ENCODE results near the gene CCER1. TPM values are rescaled to one million over a fixed set of nuclear protein-coding genes. Genes with fewer than 3 reads are reported as not detected.

Gene CCER1
- total and polyA plus RNA-seq, 2 experiments from 2014 or later: not detected

DNA sequence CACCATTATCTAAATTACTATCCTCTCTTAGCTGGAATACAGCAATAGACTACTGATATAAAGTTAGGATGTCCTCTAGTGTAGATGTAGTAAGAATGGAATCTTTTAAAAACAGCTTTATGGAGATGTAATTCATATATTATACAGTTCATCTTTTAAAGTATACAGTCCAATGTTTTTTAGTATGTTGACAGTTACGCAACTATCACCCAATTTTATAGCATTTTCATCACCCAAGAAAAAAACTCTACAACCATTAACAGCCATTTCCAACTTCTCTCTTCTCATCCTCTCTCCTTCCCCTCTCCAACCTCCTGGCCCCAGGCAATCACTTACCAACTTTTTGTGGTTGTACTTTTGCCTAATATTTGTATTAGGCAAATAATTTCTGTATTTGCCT, 27.2 kb upstream of the CCER1 start:
- H3K4me3 ChIP-seq: no peak overlapping the region
- no peak overlapping the region for H3K4me2 ChIP-seq
- H3K4me3 Mint-ChIP-seq: no peak overlapping the region
- no peak overlapping the region for H3K27ac Mint-ChIP-seq
- TF ChIP-seq ZNF331 (CRISPR knock-in tag; IDR thresholded peaks at IDR 0.05; ENCODE audit: low read depth) (no peak), CREB1 (CRISPR knock-in tag; IDR thresholded peaks at IDR 0.05; ENCODE audit: low read depth) (no peak), EZH2 (IDR thresholded peaks at IDR 0.05; ENCODE audit: low read depth, unreplicated experiment) (no peak), EZH2phosphoT487 (IDR thresholded peaks at IDR 0.05; ENCODE audit: unreplicated experiment) (no peak), POLR2AphosphoS5 (IDR thresholded peaks at IDR 0.05; ENCODE audit: low read depth) (no peak), CTCF (conservative IDR thresholded peaks at IDR 0.05; ENCODE audit: low read depth in 2 of 2) (no peak), JUNB (IDR thresholded peaks at IDR 0.05; ENCODE audit: unreplicated experiment) (no peak)
- TF ChIP-seq, protein P1, sequence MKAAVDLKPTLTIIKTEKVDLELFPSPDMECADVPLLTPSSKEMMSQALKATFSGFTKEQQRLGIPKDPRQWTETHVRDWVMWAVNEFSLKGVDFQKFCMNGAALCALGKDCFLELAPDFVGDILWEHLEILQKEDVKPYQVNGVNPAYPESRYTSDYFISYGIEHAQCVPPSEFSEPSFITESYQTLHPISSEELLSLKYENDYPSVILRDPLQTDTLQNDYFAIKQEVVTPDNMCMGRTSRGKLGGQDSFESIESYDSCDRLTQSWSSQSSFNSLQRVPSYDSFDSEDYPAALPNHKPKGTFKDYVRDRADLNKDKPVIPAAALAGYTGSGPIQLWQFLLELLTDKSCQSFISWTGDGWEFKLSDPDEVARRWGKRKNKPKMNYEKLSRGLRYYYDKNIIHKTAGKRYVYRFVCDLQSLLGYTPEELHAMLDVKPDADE (IDR thresholded peaks at IDR 0.05): no peak
- TF ChIP-seq, protein P2, sequence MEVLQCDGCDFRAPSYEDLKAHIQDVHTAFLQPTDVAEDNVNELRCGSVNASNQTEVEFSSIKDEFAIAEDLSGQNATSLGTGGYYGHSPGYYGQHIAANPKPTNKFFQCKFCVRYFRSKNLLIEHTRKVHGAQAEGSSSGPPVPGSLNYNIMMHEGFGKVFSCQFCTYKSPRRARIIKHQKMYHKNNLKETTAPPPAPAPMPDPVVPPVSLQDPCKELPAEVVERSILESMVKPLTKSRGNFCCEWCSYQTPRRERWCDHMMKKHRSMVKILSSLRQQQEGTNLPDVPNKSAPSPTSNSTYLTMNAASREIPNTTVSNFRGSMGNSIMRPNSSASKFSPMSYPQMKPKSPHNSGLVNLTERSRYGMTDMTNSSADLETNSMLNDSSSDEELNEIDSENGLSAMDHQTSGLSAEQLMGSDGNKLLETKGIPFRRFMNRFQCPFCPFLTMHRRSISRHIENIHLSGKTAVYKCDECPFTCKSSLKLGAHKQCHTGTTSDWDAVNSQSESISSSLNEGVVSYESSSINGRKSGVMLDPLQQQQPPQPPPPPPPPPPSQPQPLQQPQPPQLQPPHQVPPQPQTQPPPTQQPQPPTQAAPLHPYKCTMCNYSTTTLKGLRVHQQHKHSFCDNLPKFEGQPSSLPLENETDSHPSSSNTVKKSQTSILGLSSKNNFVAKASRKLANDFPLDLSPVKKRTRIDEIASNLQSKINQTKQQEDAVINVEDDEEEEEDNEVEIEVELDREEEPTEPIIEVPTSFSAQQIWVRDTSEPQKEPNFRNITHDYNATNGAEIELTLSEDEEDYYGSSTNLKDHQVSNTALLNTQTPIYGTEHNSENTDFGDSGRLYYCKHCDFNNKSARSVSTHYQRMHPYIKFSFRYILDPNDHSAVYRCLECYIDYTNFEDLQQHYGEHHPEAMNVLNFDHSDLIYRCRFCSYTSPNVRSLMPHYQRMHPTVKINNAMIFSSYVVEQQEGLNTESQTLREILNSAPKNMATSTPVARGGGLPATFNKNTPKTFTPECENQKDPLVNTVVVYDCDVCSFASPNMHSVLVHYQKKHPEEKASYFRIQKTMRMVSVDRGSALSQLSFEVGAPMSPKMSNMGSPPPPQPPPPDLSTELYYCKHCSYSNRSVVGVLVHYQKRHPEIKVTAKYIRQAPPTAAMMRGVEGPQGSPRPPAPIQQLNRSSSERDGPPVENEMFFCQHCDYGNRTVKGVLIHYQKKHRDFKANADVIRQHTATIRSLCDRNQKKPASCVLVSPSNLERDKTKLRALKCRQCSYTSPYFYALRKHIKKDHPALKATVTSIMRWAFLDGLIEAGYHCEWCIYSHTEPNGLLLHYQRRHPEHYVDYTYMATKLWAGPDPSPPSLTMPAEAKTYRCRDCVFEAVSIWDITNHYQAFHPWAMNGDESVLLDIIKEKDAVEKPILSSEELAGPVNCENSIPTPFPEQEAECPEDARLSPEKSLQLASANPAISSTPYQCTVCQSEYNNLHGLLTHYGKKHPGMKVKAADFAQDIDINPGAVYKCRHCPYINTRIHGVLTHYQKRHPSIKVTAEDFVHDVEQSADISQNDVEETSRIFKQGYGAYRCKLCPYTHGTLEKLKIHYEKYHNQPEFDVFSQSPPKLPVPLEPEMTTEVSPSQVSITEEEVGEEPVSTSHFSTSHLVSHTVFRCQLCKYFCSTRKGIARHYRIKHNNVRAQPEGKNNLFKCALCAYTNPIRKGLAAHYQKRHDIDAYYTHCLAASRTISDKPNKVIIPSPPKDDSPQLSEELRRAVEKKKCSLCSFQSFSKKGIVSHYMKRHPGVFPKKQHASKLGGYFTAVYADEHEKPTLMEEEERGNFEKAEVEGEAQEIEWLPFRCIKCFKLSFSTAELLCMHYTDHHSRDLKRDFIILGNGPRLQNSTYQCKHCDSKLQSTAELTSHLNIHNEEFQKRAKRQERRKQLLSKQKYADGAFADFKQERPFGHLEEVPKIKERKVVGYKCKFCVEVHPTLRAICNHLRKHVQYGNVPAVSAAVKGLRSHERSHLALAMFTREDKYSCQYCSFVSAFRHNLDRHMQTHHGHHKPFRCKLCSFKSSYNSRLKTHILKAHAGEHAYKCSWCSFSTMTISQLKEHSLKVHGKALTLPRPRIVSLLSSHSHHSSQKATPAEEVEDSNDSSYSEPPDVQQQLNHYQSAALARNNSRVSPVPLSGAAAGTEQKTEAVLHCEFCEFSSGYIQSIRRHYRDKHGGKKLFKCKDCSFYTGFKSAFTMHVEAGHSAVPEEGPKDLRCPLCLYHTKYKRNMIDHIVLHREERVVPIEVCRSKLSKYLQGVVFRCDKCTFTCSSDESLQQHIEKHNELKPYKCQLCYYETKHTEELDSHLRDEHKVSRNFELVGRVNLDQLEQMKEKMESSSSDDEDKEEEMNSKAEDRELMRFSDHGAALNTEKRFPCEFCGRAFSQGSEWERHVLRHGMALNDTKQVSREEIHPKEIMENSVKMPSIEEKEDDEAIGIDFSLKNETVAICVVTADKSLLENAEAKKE (CRISPR knock-in tag; IDR thresholded peaks at IDR 0.05): no peak
- no peaks in the 10 kb centered on the region for H3K79me2 ChIP-seq (replicated peaks; ENCODE audit: insufficient read depth)
- H3K27me3 ChIP-seq (ENCODE audit: insufficient read depth): peaks cover 75% of the 10 kb centered on the region
- 0 out of 2 replicates have a peak, but pooled peaks cover 5% of the 10 kb centered on the region for H3F3A ChIP-seq (replicated peaks; ENCODE audit: low read depth)
- H2AFZ ChIP-seq: no peak overlapping the region
- peaks cover 23% of the 10 kb centered on the region for H3K4me1 Mint-ChIP-seq
- peaks cover 8% of the 10 kb centered on the region for H4K20me1 ChIP-seq (replicated peaks; ENCODE audit: insufficient read depth)
- H3K9me2 ChIP-seq (ENCODE audit: insufficient read depth): peaks cover 7% of the 10 kb centered on the region; the same call in 1 of the 2 replicates
- no peak for DNase-seq (ENCODE audit: low spot score)
- ATAC-seq: no peak
- H3K36me3 ChIP-seq (ENCODE audit: insufficient read depth): no peaks in the 10 kb centered on the region
- peaks cover 50% of the 10 kb centered on the region for H3K27me3 Mint-ChIP-seq (ENCODE audit: insufficient read depth, low read depth, poor library complexity)
- no peak overlapping the region for H3K27ac ChIP-seq (ENCODE audit: low read depth)
- H3K9me3 Mint-ChIP-seq: peaks cover 18% of the 10 kb centered on the region
- peaks cover 6% of the 10 kb centered on the region; the same call in 1 of the 3 replicates for H3K36me3 Mint-ChIP-seq (ENCODE audit: low read depth)
- H3K4me1 ChIP-seq (ENCODE audit: insufficient read depth): peaks cover 16% of the 10 kb centered on the region
